ENCODE results near the gene FSIP1.

Gene FSIP1

DNA sequence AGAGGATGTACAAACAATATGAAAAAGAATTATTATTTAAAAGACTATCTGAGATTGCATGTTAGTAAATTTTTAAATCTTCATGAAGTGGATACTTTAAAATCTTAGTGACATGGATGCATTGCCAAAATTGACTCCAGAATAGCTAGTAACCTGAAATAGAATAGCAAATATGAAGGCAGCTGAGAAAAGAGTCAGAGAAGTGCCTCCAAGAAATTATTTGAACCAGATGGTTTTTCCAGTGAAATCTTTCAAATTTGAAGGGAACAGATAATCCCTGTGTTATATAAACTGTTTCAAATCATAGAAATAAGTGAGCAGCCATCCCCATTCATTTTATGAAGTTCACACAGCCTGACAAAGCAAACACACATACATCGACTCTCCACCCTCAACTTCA, 29.6 kb downstream of the FSIP1 start:
- DNase-seq = no peak

DNA sequence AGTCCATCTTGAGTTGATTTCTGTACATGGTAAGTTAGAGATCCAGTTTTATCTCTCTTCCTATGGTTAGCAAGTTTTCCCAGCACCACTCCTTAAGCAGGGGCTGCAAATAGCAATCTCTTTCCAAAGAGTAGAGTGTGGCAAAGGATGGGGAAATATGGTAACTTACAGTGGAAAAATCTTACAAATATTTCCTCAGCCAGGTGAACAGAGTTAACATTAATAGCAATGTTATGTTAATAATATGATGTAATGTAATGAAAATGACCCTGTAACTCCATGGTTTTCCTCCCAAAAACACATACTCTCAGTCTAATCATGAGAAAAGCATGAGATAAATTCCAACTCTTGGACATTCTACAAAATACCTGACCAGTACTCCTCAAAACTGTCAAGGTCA, 30.4 kb downstream of the FSIP1 start:
- no peak for DNase-seq

DNA sequence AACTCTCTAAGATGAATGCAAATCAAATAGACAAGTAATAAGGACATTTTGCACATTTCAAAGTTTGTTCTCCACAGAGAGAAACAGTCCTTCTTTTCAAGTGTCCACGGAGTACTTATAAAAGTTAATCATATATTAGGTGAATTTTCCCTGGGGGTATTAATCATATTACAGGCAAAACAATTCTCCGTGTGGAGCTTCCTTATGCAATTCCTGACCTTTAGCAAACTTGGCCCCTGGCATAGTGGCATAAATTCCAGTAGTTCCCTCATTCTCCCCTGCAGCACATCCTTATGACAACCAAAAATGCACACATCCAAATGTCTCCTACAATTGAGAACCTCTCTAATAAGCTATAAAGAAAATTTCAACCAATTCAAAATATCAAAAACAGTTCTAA, 34.4 kb downstream of the FSIP1 start:
- DNase-seq = no peak

GRCh38 chr15:39747326-39747725, 35.3 kb downstream of the FSIP1 start:
- no peak for DNase-seq

DNA sequence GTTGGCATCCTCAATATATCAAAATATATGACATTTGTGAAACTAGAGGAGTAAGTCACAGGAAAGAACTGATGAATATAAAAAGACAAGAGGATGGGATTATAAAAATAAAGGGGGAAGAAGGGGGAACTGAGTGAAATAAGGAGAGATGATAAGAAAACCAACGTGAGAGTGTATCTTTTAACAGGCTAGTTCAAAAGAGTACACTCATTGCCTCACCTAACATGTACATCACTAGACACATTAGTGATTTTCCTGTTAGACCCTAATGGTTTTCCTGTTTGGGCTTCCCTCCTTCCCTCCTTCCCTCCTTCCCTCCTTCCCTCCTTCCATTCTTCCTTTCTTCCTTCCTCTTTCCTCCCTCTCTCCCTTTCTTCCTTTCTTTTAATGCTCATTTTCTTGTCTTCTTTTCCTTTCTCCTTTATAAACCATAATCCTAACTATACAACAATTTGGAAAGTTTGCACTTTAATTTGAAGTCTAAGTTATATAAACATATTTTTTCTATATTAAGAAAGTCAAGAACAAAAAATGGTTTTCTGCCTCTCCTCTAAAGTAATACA, 35.8 kb downstream of the FSIP1 start:
- no peak for DNase-seq

DNA sequence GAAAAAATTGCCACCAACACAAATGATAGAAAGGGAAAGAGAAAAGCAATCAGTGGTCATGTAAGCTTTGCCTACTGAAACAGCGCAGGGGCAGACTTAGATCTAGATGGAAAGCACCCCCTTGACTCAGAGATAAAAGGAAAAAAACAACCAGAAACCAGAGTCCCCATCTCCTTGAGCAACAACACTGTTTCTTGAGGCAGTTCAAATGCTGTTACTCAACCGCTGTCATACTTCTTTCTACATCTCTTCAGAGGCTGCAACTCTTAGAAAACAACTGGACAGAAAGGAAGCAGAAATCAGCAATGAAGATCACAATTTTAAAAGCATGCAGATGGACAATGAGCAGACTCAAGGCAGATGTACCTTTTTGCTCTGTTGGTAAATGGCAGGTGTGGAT, 36.5 kb downstream of the FSIP1 start:
- DNase-seq = no peak

DNA sequence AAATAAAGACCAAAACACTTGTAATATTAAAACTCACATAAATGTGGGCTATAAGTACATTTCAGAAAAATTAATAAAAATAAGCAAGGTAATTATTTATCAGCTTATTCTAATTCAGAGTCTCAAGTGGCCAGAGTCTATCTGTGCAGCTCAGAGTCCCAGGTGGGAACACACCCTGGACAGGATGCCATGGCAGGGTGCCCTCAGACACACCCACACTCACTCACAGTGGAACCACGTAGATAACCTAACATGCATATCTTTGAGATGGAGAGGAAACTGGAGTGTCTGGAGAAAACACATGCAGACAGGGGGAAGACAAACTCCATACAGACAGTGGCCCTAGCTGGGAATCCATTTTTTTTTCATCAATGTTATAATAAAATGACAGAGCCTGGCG, 37.2 kb downstream of the FSIP1 start:
- no peak for DNase-seq

DNA sequence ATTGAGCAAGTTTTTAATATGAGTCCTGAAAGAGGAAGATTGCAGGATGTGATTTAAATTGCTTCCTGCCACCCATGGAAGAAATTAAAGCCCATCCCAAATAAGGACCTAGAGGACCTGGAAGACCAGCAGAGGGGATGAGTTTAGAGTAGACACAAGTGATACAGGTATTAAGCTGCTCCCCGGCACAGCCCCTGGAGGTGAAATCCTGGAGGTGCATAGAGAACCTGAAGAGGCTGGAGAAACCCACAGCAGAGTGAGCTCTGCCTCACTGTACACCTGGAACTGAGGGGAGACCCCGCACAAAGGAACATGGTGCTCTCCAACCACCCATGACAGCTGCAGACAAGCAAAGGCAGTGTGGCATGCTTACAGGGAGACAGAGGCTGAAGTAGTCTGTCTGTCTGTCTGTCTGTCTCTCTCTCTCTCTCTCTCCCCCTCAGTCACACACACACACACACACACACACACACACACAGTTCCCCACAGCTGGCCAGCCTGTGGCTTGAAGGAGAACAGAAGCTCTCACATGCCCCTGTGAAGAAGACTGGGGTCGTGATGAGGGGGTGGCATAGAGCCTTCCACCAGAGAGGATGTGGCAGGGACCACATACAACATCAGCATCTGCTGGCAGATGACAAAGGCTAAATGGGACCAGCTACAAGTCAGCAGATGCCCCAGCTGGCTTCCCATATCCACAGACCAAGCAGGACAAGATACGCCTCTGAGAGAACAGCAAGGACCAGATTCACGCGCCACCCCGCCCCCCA, 38.1 kb downstream of the FSIP1 start:
- DNase-seq = no peak

DNA sequence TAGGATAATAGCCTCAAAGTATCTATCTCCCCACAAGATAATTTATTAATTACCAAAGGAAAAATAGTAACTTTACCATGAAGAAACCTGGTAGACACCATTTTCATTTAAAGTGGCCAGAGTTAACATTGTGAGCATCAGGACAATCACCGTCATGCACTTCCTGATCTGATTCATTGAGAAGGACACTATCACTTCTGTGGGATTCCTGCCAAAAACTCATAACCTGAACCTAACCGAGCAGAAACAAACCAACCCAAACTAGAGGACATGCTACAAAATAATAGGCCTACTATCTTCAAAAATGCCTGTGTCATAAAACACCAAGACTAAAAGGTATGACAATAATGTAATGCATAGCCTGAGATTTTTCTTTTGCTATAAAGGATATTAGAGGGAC, 39.0 kb downstream of the FSIP1 start:
- no peak for DNase-seq

DNA sequence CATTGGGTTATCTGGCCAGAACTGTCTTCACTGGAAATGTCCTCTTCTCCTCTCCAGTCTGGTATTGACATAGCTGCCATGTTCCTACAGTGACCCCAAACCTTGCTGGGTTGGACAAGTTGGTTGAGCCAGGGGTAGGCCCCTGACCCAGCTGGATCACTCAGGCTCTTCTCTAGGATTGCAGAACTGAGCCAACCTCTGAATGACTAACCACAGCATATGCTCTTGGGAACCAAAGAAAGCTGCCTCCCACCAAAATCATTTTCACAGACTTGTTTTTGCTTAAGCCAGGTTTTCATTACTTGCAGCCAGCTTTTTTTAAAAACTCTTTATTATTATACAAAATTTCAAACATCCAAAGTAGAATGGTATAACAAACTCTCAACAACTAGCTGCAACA, 41.4 kb downstream of the FSIP1 start:
- no peak for DNase-seq

DNA sequence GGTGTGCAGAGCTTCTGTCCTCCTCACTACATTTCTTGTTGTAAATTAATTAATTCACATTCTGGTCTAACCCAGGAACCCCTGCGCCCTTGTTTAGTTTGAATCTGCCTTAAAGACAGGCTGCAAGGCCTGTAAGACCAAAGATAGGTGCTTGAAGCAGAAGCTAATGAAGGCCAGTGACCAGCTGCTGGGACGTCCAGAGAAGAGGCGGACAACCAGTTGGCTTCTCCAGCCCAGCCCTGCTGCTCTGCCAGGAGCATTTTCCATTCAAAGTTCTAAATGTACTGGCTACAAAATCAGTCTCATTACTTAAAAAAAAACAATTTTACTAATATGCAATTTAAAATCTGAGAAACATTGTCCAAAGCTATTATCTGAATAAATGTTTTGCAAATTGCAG, 43.6 kb downstream of the FSIP1 start:
- DNase-seq = no peak

- DNase-seq = no peak
Measured at GRCh38 chr15:39737196-39737550, 45.5 kb downstream of the FSIP1 start.

GRCh38 chr15:39736412-39737195, 46.0 kb downstream of the FSIP1 start:
- DNase-seq = no peak

GRCh38 chr15:39735120-39735717, 47.4 kb downstream of the FSIP1 start:
- DNase-seq = no peak

DNA sequence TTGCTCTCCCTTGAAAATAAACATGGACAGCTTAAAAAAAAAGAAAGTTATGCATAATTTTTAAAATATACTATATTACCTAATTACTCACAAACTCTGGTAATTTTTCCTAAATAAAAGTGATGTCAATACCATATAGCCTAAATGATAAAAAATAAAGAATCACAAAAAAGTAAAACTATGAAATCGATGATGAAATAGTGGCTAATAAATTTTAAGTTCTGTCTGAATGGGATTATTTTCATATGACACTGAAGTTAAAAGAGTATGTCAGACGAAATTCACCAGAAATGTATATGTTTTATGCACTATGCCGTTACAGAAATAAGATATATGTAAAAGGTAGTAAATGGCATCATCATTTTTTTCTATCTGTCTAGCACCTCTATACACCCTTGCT, 51.4 kb downstream of the FSIP1 start:
- DNase-seq = no peak

- no peak for DNase-seq
Measured at GRCh38 chr15:39730552-39730951, 52.1 kb downstream of the FSIP1 start.

GRCh38 chr15:39729500-39729899, 53.1 kb downstream of the FSIP1 start:
- DNase-seq = no peak

GRCh38 chr15:39728845-39729244, 53.8 kb downstream of the FSIP1 start:
- no peak for DNase-seq

GRCh38 chr15:39721893-39722292, 60.7 kb downstream of the FSIP1 start:
- no peak for DNase-seq

DNA sequence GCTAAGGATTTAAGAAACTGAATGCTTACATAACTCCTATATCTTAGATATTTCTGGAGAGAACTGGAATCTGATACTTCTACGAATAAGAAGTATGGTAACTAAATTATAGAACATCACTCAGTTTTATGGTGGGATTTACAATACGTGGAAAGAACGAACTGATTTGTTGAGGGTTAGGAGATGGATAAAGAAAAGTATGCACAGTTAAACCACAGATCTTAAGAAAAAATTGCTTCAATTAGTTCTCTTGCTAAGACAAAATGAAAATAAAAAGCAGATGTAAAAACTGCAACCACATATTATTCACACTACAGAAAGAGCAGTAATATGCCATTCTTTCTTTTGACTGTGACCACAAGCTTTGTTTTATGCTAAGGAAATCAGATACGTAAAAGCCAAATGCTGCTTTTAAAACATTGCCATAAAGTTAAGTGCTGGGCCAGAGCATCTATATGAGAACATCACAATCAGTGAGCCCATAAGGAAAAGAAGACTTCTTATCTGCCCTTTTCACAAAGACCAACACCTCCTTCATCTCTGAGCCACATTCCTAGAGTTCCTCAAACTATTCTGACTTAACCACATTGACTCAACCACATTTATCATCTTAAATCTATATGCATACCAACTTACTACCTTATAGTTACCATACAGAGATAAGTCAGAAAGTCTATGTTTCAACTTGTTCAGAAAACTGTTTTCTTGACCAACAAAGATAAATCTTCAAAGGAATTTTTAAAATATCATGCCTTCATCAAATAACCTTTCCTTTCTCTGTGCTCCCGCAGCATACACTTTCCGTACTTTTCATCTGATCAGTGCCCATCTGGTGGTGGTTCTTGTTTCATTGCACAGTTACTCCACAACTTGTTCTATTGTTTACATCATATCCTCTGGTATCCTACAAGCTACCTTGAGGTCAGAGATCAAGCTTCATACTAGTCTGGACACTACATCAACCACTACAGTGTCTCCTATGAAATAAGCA, 61.7 kb downstream of the FSIP1 start:
- no peak for DNase-seq

- DNase-seq = no peak
Measured at GRCh38 chr15:39720081-39720480, 62.6 kb downstream of the FSIP1 start.

DNA sequence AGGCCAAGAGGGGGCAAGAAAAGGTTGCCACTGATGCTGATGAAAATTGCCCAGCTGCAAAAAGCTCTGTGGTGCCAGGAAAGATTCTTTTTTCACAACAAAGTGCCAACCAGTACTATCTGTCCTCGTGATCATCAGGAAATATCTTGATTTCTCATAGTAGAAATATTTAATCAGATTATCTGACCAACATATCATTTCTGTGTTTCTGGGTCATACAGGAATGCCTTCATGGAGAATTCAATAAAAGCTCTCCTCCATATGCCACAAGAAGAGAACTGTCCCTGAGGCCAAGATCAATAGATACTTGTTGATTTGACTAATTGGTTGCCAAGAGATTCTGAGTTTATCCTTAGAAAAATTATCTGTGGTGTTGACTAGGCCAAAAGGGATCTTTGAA, 63.5 kb downstream of the FSIP1 start:
- DNase-seq = no peak

- DNase-seq = no peak
Measured at GRCh38 chr15:39717134-39717533, 65.5 kb downstream of the FSIP1 start.
